ENCODE data around the gene RAD51B. TPM values are rescaled to one million over a fixed set of nuclear protein-coding genes. Genes with fewer than 3 reads are reported as not detected.

The RAD51B gene
- total RNA-seq, 1 donor from 2014 or later = 17.0 TPM

DNA sequence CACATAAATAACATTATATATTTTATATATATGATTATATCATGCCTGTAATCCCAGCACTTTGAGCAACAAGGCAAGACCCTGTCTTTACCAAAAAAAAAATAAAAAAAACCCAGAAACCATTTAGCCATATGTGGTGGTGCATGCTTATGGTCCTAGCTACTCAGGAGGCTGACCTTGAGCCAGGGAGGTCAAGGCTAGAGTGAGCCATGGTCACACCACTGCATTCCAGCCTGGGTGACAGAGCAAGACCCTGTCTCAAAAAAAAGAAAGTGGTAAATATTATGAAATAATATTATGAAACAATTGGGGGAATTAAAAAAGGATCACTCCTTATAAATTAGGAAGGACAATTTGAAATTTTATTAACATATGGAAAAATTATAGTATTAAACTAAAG, 16.0 kb downstream of the RAD51B start:
- DNase-seq (ENCODE audit: low read depth) = no peak

- DNase-seq (ENCODE audit: low read depth) = peak; percentile 79
These were observed 17.5 kb downstream of the RAD51B start for GRCh38 chr14:67837011-67837624.

DNA sequence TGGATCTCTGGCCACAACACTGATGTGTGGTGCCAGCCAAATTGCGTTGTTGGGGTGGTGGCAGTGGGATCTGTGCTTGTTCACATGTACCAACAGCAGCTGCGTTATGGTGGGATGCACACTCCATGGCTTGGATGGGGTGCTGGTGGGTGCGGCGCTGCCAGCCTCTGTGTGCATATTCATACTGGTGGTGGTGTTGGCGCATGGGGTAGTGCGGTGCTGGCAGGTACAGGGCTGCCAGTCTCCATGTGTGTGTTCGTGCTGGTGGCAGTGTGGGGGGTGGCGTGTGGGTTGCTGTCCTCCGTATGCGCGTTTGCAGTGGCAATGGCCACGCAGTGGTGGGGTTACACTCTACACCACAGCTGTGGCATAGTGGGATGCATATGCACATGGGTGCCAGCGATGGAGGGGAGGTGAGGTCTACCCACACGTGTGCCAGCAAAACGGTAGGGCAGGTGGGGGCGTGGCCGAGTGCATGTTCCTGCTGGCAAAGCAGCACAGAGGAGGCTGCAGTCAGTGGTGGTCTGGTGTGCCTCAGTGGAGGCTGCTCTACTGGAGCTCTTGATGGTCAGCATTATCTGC, 26.5 kb downstream of the RAD51B start:
- no peak for DNase-seq (ENCODE audit: low read depth)

DNA sequence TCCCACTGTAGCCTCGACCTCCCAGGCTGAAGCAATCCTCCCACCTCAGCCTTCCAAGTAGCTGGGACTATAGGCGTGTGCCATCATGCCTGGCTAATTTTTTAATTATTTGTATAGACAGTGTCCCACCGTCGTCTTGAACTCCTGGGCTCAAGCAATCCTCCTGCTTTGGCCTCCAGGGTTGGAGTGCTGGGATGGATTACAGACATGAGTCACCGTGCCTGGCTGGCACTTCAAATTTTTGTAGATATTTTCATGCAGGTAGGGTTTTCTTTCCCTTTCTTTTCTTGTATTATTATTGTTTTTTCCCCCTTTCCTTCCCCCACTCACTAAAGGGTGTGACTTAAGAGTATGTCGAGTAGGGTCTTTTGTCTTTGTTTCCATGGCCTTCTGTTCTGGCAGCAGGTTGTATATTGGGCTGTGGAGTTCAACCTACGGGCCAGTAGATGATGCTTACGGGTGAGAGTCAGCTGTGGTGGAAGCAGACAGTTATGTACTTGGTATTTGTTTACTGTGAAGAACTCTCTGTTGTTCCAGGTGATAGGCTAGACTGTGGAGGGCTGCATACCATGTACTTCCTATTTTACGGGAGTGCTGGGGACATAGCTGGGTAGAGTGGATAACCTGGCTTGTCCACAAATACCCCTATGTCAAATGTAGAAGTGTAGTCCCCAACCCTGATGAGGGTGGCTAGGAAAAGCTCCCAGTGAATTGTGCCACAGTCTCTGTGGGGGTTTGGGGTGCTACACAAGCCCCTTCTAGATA, 30.7 kb downstream of the RAD51B start:
- DNase-seq (ENCODE audit: low read depth) = no peak

- no peak for DNase-seq (ENCODE audit: low read depth)
These were observed 32.3 kb downstream of the RAD51B start for GRCh38 chr14:67851785-67852410.

DNA sequence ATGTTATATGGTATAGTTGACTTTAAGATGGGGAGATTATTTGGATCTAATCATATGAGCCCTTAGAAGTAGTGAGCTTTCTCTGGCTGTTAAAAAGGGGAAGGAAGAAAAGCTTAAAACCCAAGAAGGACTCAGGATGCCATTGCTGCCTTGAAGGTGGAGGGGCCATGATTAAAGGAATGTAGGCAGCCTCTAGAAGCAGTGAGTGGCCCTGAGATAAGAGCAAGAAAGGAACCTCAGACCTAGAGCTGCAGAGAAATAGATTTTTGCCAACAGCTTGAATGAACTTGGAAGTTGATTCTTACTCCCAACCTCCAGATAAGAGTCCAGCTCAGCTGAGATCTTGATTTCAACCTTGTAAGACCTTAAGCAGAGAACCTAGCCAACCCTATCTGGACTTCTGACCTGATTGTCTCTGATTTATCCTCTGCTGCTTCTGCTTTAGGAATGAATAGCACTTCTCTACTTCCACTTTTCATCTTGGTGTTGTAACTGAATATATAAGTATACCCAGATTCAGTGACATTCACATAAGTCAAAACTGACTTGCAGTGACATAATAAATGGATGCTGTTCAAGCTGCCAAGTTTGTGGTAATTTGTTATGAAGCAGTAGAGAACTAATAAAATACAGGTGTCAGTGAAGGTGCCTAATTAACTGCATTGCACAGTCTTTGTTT, 33.5 kb downstream of the RAD51B start:
- DNase-seq (ENCODE audit: low read depth) = no peak

GRCh38 chr14:67853715-67854114, 34.1 kb downstream of the RAD51B start:
- no peak for DNase-seq (ENCODE audit: low read depth)

DNA sequence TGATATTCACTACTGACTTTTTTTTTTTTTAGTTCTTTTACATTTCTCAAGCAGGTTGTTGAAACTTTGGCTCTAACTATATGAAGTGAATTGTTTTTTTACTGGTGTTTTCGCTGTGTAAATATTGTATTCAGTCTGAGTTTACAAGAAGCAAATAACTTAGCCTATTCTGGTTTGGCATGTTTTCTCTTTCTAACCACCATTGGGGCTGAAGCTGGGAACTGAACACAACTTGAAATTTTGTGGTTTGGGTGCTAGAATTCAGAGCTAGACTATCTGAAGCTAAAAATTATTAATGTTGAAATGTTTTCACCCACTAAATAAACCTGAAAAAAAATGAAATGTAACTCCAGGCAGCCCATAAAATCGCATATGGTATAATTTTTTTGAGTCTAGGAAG, 37.2 kb downstream of the RAD51B start:
- DNase-seq (ENCODE audit: low read depth) = peak; percentile 35

DNA sequence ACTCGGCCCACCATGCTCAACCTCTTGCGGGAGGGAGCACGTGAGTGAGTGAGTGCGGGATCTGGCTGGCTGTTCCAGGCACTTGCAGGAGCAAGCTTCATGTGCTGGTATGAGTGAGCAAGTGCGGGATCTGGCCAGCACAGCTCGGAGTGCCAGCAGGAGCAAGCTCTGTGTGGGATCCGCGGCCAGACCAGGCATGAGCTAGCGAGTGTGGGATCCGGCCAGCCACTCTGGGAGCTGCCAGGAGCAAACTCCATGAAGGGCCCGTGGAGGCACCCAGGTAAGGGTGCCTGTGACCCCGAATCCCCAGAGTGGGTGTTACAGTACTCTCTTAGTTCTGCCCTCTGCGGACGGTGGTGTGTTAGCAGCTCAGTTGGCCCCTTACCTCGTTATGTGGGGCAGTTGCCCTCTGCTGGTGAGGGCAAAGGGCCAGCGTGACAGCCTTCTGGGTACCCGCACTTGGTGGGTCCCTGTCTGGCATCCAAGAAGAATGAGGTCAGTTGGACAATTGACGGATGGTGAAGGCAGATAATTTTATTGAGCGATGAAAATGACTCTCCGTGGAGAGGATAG, 38.3 kb downstream of the RAD51B start:
- DNase-seq (ENCODE audit: low read depth) = no peak

GRCh38 chr14:67859169-67859749, 39.7 kb downstream of the RAD51B start:
- DNase-seq (ENCODE audit: low read depth) = no peak

- peak; percentile 30 for DNase-seq (ENCODE audit: low read depth)
These were observed 43.6 kb downstream of the RAD51B start for GRCh38 chr14:67863223-67863622.

DNA sequence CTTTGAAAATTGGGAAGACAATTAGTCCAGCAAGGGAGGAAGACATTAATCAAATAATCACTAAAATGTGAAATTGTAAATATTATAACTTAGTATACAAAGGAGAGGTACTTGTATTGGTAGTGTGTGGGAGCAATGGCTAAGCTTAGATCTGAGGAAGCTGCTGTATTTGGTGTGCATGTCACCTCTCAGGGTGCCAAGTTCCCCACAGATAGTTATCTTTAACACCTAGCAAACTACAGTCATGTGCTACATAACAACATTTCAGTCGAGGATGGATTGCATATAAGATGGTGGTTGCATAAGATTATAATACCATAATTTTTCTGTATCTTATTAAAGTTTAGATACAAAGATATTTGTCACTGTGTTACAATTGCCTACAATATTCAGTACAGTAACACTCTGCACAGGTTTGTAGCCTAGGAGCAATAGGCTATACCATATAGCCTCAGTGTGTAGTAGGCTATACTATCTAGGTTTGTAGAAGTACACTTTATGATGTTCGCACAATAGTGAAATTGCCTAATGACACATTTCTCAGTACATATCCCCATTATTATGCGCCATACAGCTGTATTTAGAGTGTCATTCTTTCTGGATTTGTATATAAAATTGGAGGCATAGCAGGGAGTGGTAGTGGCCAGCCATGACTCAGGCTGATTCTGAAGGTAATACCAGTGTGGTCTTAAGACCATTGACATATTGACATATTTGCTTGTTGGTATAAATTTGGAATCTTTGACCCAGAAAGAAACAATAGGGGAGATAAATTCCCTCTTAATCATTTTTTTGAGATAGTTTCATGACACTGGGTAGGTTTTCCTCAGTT, 55.8 kb downstream of the RAD51B start:
- no peak for DNase-seq (ENCODE audit: low read depth)

GRCh38 chr14:67879026-67879425, 59.4 kb downstream of the RAD51B start:
- no peak for DNase-seq (ENCODE audit: low read depth)

- no peak for DNase-seq (ENCODE audit: low read depth)
These were observed 61.6 kb downstream of the RAD51B start for GRCh38 chr14:67881225-67881624.

DNA sequence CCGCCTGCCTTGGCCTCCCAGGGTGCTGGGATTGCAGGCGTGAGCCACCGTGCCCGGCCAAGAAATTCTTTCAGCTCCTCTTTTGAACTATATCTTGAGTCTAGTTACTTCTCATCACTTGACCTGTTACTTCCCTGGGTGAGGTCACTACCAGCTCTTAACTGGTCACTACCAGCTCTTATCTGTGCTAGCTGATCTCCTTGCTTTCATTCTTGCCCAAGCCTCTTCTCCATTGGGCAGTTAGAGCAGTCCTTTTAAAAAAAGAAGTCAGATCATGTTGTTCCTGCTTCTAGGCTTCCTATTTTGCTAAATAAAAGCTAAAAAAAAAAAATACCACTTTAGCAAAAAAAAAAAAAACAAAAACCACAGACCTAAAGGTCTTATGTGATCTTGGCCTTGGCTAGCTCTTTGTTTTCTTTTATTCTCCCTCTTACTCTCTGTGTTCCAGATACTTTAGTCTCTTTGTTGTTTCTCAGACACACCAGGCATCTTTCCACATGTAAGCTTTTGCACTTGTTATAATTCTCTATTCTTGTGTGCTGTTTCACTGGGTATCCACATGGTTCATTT, 63.5 kb downstream of the RAD51B start:
- no peak for DNase-seq (ENCODE audit: low read depth)

- DNase-seq (ENCODE audit: low read depth) = peak; percentile 52
These were observed 64.1 kb downstream of the RAD51B start for GRCh38 chr14:67883717-67884116.

DNA sequence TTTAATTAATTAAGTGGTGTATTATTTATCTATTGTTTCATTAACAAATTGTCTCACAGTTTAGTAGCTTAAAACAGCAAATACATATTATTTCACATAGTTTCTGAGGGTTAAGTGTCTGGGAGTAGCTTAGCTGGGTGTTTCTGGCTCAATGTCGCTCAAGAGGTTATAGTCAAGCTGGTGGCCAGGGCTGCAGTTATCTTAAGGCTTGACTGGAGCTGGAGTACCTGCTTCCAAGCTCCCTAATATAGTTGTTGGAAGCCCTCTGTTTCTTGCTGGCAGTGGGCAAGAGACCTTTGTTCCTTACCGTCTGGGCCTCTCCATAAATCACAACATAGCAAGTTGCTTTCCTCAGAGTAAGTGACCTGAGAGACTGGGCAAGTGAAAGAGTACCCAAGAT, 66.6 kb downstream of the RAD51B start:
- no peak for DNase-seq (ENCODE audit: low read depth)

DNA sequence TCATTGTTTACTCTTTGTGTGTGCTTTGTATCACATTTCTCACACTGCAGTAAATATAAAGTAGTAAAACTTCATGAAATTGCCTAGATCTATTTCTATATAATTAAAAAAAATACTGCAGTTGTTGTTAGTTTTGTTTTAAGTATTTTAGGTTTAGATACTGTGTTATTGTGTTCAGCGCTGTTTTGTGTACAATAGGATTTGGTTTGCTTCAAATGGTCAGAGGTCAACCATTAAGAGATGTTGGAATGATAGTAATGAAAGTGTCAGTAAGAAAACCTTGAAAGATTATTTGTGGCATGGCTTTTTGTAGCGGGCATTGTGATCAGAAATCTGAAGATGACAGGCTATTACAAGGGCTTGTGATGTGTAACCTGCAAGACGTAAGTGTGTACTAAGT, 67.9 kb downstream of the RAD51B start:
- no peak for DNase-seq (ENCODE audit: low read depth)

DNA sequence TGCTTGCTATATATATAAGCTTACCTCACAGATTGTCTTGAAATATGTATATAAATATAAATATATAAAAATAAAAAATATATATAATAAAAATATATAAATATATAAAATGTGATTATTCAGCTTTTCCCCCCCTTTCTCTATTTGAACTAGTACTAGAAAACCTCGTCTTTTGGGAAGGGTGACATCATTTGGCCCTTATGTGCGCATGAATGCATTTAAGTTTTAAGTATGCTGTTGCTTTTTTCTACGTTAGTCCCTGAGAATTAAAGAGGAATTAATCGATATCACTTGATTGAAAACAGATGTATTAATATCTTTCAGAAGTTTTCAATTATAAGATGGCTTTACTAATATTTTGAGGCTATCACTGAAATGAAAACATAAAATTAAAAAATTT, 69.9 kb downstream of the RAD51B start:
- no peak for DNase-seq (ENCODE audit: low read depth)

DNA sequence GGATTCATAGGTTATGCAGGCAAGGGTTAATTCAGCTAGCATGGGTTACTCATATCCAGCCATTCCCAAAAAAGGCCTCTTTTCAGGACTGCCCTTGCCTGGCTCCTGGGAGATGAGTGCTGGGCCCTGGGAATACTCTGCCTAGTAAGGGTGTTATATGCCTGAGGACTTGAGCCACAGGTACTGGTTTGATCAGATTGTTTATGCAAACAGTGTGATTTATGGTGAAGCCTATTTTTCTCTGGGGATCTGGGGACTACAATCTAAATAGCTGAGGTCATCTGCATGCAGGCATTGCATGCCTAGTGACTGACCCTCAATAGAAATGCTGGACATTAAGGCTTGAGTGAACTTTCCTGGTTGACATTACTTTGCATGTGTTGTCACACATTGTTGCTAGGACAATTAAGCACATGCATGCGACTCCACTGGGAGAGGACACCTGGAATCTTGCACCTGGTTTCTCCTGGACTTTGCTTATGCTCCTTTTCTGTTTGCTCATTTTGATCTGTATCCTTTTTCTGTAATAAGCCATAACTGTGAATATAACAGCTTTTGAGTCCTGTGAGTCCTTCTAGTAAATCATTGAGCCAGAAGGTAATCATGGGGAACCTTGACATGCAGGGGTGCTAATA, 73.0 kb downstream of the RAD51B start:
- peak; percentile 17 for DNase-seq (ENCODE audit: low read depth)
